WERI-Rb-1 (cell line): ENCODE data around the gene MEGF9.
"Not testable (repeated sequence)": the region's sequence is repeated elsewhere in the genome, so short reads cannot be mapped to it uniquely, and the experiment has no call there.

Experiments used
- DNase-seq: peaks from one replicate; pipeline ENCODE4 v3.0.0-alpha.2; 2020
- H3K27ac ChIP-seq: fragments of 250-450 bp; sonication (Bioruptor Pico); 2 replicates; pipeline ENCODE4 v1.5.1; 2020; ENCODE audit warnings: mild to moderate bottlenecking, moderate library complexity
- H3K27me3 ChIP-seq: fragments of 250-450 bp; sonication (Bioruptor Pico); 2 replicates; pipeline ENCODE4 v1.5.1; 2021; ENCODE audit warnings: mild to moderate bottlenecking, low read depth, moderate library complexity; ENCODE audit not compliant: insufficient read depth, severe bottlenecking
- H3K36me3 ChIP-seq: fragments of 250-450 bp; sonication (Bioruptor Pico); 2 replicates; pipeline ENCODE4 v1.5.1; 2020; ENCODE audit warnings: mild to moderate bottlenecking, moderate library complexity
- H3K4me3 ChIP-seq: 2 replicates; pipeline ENCODE4 v1.5.1; 2011; ENCODE audit warnings: low read depth, mild to moderate bottlenecking, control low read depth, low read length
- H3K9me3 ChIP-seq: fragments of 250-450 bp; sonication (Bioruptor Pico); 2 replicates; pipeline ENCODE4 v1.5.1; 2021; ENCODE audit warnings: mild to moderate bottlenecking, moderate library complexity; ENCODE audit not compliant: severe bottlenecking
- CTCF ChIP-seq: IDR thresholded peaks from 2 replicates; pipeline ENCODE4 v1.5.1; 2011; ENCODE audit warnings: low read depth, mild to moderate bottlenecking, control low read depth, inconsistent platforms, low read length

The MEGF9 gene

GRCh38 chr9:120642129-120642770 is 72.0 kb downstream of the MEGF9 start:
- no peak for DNase-seq
- Histone ChIP-seq H3K4me3 (no peak overlapping the region), H3K9me3 (peaks cover 4% of the 10 kb centered on the region), H3K27ac (no peak overlapping the region), H3K27me3 (no peaks in the 10 kb centered on the region), H3K36me3 (no peaks in the 10 kb centered on the region)
- TF ChIP-seq CTCF = no peak

GRCh38 chr9:120640874-120641273 is 73.4 kb downstream of the MEGF9 start:
- not testable (repeated sequence) for H3K9me3 ChIP-seq, H3K27ac ChIP-seq, H3K36me3 ChIP-seq, H3K27me3 ChIP-seq, DNase-seq, H3K4me3 ChIP-seq

- no peak for TF ChIP-seq CTCF
- no peaks in the 10 kb centered on the region for H3K36me3 ChIP-seq
- DNase-seq = no peak
- no peak overlapping the region for H3K4me3 ChIP-seq
- H3K27ac ChIP-seq = no peak overlapping the region
- no peaks in the 10 kb centered on the region for H3K27me3 ChIP-seq
- H3K9me3 ChIP-seq = peaks cover 8% of the 10 kb centered on the region
Observed at GRCh38 chr9:120640380-120640779, 73.9 kb downstream of the MEGF9 start.

- Histone ChIP-seq H3K9me3 (peaks cover 15% of the 10 kb centered on the region), H3K27ac (no peak overlapping the region), H3K4me3 (no peak overlapping the region), H3K36me3 (no peaks in the 10 kb centered on the region), H3K27me3 (no peaks in the 10 kb centered on the region)
- no peak for TF ChIP-seq CTCF
- no peak for DNase-seq
Observed at GRCh38 chr9:120637919-120638318, 76.4 kb downstream of the MEGF9 start.

- TF ChIP-seq CTCF = no peak
- Histone ChIP-seq H3K27ac (no peak overlapping the region), H3K36me3 (no peaks in the 10 kb centered on the region)
Observed at GRCh38 chr9:120636194-120636957, 77.9 kb downstream of the MEGF9 start.

GRCh38 chr9:120635011-120635410 is 79.3 kb downstream of the MEGF9 start:
- Histone ChIP-seq H3K9me3 (peaks cover 12% of the 10 kb centered on the region), H3K4me3 (no peak overlapping the region), H3K27me3 (no peaks in the 10 kb centered on the region), H3K27ac (no peak overlapping the region), H3K36me3 (no peaks in the 10 kb centered on the region)
- DNase-seq = no peak
- no peak for TF ChIP-seq CTCF

More at GRCh38 chr9:120636194-120636957, 77.9 kb downstream of the MEGF9 start:
- Histone ChIP-seq H3K4me3 (no peak overlapping the region), H3K27me3 (no peaks in the 10 kb centered on the region), H3K9me3 (peaks cover 16% of the 10 kb centered on the region)
- DNase-seq = no peak
